GM10248 (cell line): ENCODE results near the gene FBXW7.

Experiments
- CTCF ChIA-PET: fragments of 300-600 bp; sonication (Branson Sonifier 250); formaldehyde crosslinking; extraction: SDS; loops from one replicate; lab custom pipeline; 2021; ENCODE audit warnings: antibody characterized with exemption; lab: Yijun Ruan, JAX
- POLR2A ChIA-PET: fragments of 350-650 bp; sonication (Branson Sonifier 250); formaldehyde crosslinking; extraction: SDS; loops from one replicate; lab custom pipeline; 2020; ENCODE audit warnings: antibody characterized with exemption; lab: Yijun Ruan, JAX
- DNase-seq: peaks from one replicate; pipeline ENCODE4 v3.0.0; 2012; ENCODE audit errors: extremely low spot score
- TF ChIP-seq, protein P1 (sequence below): IDR thresholded peaks from 2 replicates; pipeline ENCODE4 v1.5.1; 2012; ENCODE audit warnings: mild to moderate bottlenecking, low read depth; ENCODE audit errors: extremely low read depth, missing control alignments, control extremely low read depth

Gene FBXW7

GRCh38 chr4:152357206-152357605 lies 178.7 kb downstream of the FBXW7 start:
- no peak for DNase-seq
- ChIA-PET POLR2A (no interaction called here), CTCF (interaction anchor here (0.7 to 1.2 kb wide), 3 partner anchors 9 to 319 kb away, joined by 3 read pairs; no protein-coding TSS in a partner anchor)
- TF ChIP-seq, protein P1, sequence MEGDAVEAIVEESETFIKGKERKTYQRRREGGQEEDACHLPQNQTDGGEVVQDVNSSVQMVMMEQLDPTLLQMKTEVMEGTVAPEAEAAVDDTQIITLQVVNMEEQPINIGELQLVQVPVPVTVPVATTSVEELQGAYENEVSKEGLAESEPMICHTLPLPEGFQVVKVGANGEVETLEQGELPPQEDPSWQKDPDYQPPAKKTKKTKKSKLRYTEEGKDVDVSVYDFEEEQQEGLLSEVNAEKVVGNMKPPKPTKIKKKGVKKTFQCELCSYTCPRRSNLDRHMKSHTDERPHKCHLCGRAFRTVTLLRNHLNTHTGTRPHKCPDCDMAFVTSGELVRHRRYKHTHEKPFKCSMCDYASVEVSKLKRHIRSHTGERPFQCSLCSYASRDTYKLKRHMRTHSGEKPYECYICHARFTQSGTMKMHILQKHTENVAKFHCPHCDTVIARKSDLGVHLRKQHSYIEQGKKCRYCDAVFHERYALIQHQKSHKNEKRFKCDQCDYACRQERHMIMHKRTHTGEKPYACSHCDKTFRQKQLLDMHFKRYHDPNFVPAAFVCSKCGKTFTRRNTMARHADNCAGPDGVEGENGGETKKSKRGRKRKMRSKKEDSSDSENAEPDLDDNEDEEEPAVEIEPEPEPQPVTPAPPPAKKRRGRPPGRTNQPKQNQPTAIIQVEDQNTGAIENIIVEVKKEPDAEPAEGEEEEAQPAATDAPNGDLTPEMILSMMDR = no peak

GRCh38 chr4:152356428-152357034 lies 179.4 kb downstream of the FBXW7 start:
- CTCF ChIA-PET = interaction anchor here (0.7 to 2.0 kb wide), 4 partner anchors 9 to 1239 kb away, joined by 3 to 6 read pairs (median 4); no protein-coding TSS in a partner anchor
- POLR2A ChIA-PET = no interaction called here
- DNase-seq = no peak
- TF ChIP-seq, protein P1 = peak; percentile 20

DNA sequence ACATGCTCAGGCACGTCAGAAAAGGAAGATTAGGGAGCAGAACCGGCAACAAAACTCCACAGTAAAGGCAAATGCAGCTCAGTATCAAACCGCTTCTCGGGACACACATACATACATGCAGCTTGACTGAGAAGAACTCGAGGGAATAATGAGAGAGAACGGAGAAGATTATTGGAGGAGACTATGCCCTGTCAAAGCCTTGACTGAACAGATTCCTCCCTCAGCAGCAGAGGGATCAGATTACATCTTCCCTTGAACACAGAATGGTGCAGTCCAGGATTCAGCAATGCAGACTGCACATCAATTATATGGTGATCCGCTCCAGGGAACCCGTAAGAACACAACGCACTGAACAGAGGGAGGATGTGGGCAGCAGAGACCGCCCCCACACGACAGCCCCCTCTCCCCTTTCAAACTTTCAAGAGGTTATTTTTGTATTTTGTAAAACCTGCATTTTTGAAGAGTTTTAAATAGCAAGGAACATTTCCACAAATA lies 183.2 kb downstream of the FBXW7 start:
- TF ChIP-seq, protein P1 = no peak
- ChIA-PET POLR2A (no interaction called here), CTCF (interaction anchor here (1.0 kb wide), 2 partner anchors 27 to 574 kb away, joined by 3 read pairs; no protein-coding TSS in a partner anchor)
- peak; percentile 17 for DNase-seq

DNA sequence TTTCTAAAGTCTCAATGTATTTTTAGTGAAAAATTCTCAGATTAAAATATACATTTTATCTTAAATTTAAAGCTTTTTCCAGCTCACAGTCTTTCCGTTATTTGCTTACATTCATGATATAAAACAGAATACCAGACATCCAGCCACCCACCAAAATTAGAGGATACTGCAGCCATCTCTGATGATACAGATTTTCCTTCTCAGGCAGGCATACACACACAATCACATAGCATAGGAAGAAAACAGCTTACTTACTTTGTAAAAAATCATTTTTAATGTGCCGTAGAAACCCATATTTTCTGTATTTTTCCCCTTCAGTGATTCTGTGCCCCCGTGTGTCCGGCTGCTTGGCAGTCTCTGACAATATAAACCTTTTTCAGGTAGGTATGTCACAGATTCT lies 183.7 kb downstream of the FBXW7 start:
- DNase-seq = no peak
- POLR2A ChIA-PET = no interaction called here
- CTCF ChIA-PET = interaction anchor here (1.0 to 2.2 kb wide), 3 partner anchors 27 to 574 kb away, joined by 3 to 6 read pairs (median 3); no protein-coding TSS in a partner anchor
- TF ChIP-seq, protein P1 = no peak

DNA sequence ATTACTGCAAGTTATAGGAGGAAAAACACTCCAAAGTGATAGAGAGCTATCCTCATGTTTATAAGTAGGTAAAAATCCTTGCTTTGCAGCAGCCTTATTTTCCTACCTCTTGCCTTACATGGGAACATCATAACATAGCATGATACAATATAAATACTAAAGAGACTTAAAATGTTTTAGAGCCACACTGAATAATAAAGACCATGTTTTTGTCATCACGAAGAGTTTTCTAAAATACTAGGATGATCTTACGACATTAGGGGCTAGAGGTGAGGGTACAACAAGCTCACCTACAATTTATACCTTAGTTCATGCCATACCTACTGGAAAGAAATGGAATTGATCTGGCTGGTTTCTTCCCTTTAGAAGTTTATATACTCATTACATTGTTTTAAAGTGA lies 184.8 kb downstream of the FBXW7 start:
- CTCF ChIA-PET = interaction anchor here (2.2 kb wide), 1 partner anchor 57 kb away, joined by 6 read pairs; no protein-coding TSS in a partner anchor
- TF ChIP-seq, protein P1 = no peak
- POLR2A ChIA-PET = no interaction called here
- DNase-seq = no peak

DNA sequence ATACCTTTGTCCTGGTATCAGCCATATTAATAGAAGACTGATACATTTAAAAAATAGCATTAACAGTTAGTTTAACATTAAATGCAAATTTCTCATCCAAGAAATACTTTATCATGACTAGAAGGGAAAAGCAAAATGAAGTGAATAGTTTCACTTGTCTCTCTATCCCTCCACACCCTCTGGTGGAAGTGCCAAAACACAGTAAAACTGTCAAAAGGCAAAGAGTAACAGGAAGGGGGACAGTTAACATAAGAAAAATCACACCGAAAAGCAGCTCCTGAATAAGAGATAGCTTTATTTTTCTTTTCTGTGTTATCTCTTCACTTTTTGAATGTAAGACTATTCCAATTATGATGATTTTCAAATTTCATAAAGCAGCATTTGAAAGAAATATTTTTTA lies 187.2 kb downstream of the FBXW7 start:
- no peak for DNase-seq
- TF ChIP-seq, protein P1 = no peak
- ChIA-PET CTCF (no interaction called here), POLR2A (no interaction called here)
